DMS53 treated with DMSO at 0.1 percent for 48 hours (cell line): ENCODE measurements around the gene CHRD.
"Not testable (repeated sequence)": the region's sequence is repeated elsewhere in the genome, so short reads cannot be mapped to it uniquely, and the experiment has no call there.

ENCODE experiments used
- DNase-seq: peaks from one replicate; lab custom pipeline; 2025; ENCODE audit not compliant: unreplicated experiment; lab: John Stamatoyannopoulos, UW

Gene CHRD

GRCh38 chr3:184414418-184415202 is 34.8 kb downstream of the CHRD start:
- DNase-seq: no peak

GRCh38 chr3:184415203-184415490 is 35.3 kb downstream of the CHRD start:
- no peak for DNase-seq

- peak; percentile 4 for DNase-seq
Observed at GRCh38 chr3:184417619-184418327, 37.9 kb downstream of the CHRD start.

- no peak for DNase-seq
Observed at GRCh38 chr3:184419171-184419570, 39.3 kb downstream of the CHRD start.

- DNase-seq: no peak
Observed at GRCh38 chr3:184423561-184423960, 43.7 kb downstream of the CHRD start.

GRCh38 chr3:184426691-184427141 is 46.9 kb downstream of the CHRD start:
- DNase-seq: no peak

GRCh38 chr3:184428561-184429175 is 48.8 kb downstream of the CHRD start:
- DNase-seq: no peak

- DNase-seq: no peak
Observed at GRCh38 chr3:184429786-184430185, 49.9 kb downstream of the CHRD start.

GRCh38 chr3:184430940-184431339 is 51.1 kb downstream of the CHRD start:
- DNase-seq: no peak

GRCh38 chr3:184433178-184433577 is 53.3 kb downstream of the CHRD start:
- DNase-seq: not testable (repeated sequence)

GRCh38 chr3:184439096-184439495 is 59.2 kb downstream of the CHRD start:
- no peak for DNase-seq
